Nephron progenitor cell (in vitro differentiated cells): ENCODE measurements around the gene CHST14.

Experiments
- DNase-seq: peaks from one replicate; pipeline ENCODE4 v3.0.0; 2021
- H3K27ac Mint-ChIP-seq: 2 replicates; pipeline ENCODE4 v1.8.0; 2021; ENCODE audit warnings: mild to moderate bottlenecking, moderate library complexity, mixed read lengths
- H3K27me3 Mint-ChIP-seq: 2 replicates; pipeline ENCODE4 v1.8.0; 2021; ENCODE audit warnings: mild to moderate bottlenecking, low read depth, mixed read lengths; ENCODE audit not compliant: poor library complexity
- H3K36me3 Mint-ChIP-seq: 2 replicates; pipeline ENCODE4 v1.8.0; 2021; ENCODE audit warnings: low read depth, mixed read lengths
- H3K4me1 Mint-ChIP-seq: 2 replicates; pipeline ENCODE4 v1.8.0; 2021; ENCODE audit warnings: mixed read lengths
- H3K4me3 Mint-ChIP-seq: 2 replicates; pipeline ENCODE4 v1.8.0; 2021; ENCODE audit warnings: mild to moderate bottlenecking, moderate library complexity, mixed read lengths
- H3K9me3 Mint-ChIP-seq: 2 replicates; pipeline ENCODE4 v1.8.0; 2021; ENCODE audit warnings: mild to moderate bottlenecking, moderate library complexity, mixed read lengths
- TF ChIP-seq, protein P1 (sequence below): fragments of 200-600 bp; sonication (generic); IDR thresholded peaks from 2 replicates; pipeline ENCODE4 v1.5.0; 2021; ENCODE audit warnings: antibody characterized with exemption

Gene CHST14

DNA sequence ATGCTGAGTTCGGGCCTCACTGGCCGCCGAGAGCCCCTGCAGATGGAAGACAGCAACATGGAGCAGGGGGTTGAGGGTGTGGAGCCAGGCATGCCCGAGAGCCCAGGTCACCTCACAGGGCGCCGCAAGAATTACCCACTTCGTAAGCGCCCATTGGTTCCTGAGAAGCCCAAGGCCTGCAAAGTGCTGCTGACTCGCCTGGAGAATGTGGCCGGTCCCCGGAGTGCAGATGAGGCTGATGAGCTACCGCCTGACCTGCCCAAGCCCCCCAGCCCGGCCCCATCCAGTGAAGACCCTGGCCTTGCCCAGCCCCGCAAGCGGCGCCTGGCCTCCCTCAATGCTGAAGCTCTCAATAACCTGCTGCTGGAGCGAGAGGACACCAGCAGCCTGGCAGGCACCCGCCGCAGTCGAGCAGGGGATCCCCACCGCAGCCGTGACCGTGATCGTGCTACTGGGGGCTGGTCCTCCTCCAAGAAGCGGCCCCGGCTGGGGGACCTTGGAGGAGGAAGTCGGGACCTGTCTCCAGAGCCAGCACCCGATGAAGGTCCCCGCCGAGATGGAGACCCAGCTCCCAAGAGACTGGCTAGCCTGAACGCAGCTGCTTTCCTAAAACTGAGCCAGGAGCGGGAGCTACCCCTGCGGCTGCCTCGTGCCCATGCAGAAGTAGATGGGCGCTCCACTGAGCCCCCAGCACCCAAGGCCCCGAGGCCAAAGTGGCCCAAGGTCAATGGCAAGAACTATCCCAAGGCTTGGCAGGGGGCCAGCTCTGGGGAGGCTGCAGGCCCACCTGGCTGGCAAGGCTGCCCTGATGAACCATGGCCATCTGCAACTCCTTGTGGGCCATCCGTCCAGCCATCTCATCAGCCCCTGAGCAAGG, 12.1 kb upstream of the CHST14 start:
- Mint-ChIP-seq H3K4me3 (no peak overlapping the region), H3K27me3 (no peaks in the 10 kb centered on the region), H3K9me3 (no peaks in the 10 kb centered on the region), H3K36me3 (no peaks in the 10 kb centered on the region), H3K4me1 (peaks cover 36% of the 10 kb centered on the region), H3K27ac (no peak overlapping the region)
- DNase-seq, result no peak
- TF ChIP-seq, protein P1, sequence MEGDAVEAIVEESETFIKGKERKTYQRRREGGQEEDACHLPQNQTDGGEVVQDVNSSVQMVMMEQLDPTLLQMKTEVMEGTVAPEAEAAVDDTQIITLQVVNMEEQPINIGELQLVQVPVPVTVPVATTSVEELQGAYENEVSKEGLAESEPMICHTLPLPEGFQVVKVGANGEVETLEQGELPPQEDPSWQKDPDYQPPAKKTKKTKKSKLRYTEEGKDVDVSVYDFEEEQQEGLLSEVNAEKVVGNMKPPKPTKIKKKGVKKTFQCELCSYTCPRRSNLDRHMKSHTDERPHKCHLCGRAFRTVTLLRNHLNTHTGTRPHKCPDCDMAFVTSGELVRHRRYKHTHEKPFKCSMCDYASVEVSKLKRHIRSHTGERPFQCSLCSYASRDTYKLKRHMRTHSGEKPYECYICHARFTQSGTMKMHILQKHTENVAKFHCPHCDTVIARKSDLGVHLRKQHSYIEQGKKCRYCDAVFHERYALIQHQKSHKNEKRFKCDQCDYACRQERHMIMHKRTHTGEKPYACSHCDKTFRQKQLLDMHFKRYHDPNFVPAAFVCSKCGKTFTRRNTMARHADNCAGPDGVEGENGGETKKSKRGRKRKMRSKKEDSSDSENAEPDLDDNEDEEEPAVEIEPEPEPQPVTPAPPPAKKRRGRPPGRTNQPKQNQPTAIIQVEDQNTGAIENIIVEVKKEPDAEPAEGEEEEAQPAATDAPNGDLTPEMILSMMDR, result no peak

DNA sequence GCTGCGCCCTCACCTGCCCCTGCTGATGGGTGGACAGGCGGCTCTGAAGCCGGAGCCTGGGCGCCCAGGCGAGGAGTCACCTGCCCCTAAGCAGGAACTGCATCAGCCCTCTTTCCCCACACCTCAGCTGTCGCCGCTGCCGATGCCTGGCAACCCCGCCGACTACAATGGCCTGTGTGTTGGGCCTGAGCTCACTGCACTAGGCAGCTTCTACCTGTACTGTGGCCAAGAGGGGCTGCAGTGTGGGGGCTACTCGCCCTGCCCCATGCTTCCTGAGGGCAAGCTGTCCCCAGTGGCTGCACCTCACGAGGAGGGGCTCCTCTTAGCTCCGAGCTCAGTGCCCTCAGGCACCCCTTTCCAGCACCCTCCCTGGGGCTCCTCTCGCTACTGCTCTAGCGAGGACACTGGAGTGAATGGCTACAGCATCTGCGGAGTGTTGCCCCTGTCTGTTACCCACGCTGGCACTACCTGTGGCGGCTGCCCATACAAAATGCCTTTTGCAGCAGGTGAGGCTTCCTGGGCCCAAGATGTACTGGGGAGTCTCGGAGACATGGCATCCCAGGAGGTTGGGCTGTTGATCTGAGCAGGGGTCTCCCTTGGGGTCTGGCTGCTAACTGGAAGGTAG, 11.3 kb upstream of the CHST14 start:
- peaks cover 29% of the 10 kb centered on the region for H3K4me1 Mint-ChIP-seq
- H3K4me3 Mint-ChIP-seq, result no peak overlapping the region
- H3K27ac Mint-ChIP-seq, result no peak overlapping the region
- no peaks in the 10 kb centered on the region for H3K27me3 Mint-ChIP-seq
- TF ChIP-seq, protein P1, result no peak
- no peaks in the 10 kb centered on the region for H3K36me3 Mint-ChIP-seq
- no peak for DNase-seq
- no peaks in the 10 kb centered on the region for H3K9me3 Mint-ChIP-seq

DNA sequence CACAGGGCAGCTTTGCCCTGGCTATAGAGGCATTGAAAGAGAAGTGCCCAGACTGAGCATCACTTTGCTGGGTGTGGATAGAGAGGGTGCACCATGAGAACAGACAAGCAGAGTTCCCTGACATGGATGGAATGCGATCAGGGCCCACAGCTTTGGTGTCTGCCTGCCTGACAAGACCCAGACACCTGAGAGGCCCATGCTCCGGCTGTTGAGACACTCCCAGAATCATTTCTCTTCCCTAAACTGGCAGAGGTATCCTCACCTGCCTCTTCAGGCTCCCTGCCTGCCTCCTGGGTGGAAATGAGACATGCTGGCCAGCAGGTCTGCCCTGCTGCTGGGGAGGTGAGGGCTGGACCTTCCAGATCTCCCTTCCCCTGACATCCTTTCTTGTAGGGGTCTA, 10.4 kb upstream of the CHST14 start:
- no peaks in the 10 kb centered on the region for H3K27me3 Mint-ChIP-seq
- TF ChIP-seq, protein P1, result no peak
- no peaks in the 10 kb centered on the region for H3K9me3 Mint-ChIP-seq
- no peak overlapping the region for H3K4me3 Mint-ChIP-seq
- H3K27ac Mint-ChIP-seq, result peak overlapping the region; percentile 69
- no peak for DNase-seq
- H3K4me1 Mint-ChIP-seq, result peaks cover 20% of the 10 kb centered on the region
- peaks cover 2% of the 10 kb centered on the region for H3K36me3 Mint-ChIP-seq

DNA sequence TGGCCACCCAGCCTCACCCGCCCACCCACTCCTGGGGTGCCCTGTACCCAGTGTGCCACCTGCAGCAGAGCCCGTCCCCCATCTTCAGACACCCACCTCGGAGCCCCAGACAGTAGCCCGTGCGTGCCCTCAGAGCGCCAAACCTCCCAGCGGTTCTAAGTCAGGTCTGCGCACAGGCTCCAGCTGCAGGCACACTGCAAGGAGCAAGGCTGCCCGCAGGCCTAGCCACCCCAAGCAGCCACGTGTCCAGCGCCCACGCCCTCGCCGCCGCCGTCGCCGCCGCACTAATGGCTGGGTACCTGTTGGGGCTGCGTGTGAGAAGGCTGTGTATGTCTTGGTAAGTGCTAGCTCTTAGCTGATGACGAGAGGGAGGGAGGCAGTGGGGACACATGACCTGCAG, 8.8 kb upstream of the CHST14 start:
- Mint-ChIP-seq H3K36me3 (peaks cover 5% of the 10 kb centered on the region), H3K4me1 (peaks cover 9% of the 10 kb centered on the region), H3K27ac (no peak overlapping the region), H3K4me3 (no peak overlapping the region), H3K27me3 (no peaks in the 10 kb centered on the region), H3K9me3 (no peaks in the 10 kb centered on the region)
- TF ChIP-seq, protein P1, result no peak
- no peak for DNase-seq

DNA sequence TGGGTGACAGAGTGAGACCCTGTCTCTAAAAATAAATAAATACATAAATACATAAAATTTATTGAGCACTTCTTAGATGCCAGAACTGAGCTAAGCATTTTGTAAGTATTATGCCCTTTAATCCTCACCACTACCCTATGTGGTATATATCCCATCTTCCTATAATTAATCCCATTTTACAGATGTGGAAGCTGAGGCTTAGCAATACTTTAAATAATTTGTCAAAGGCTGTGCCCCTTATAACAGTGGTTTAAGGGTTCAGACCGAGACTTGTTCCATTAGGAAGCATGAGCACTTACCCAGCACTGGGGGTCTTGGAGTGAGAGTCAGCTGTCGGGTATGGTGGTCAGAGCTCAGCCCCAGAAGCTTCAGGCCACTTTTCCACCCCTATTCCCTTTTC, 7.5 kb upstream of the CHST14 start:
- H3K9me3 Mint-ChIP-seq, result no peaks in the 10 kb centered on the region
- H3K27ac Mint-ChIP-seq, result no peak overlapping the region
- H3K36me3 Mint-ChIP-seq, result peaks cover 5% of the 10 kb centered on the region
- DNase-seq, result no peak
- H3K4me3 Mint-ChIP-seq, result no peak overlapping the region
- TF ChIP-seq, protein P1, result no peak
- no peaks in the 10 kb centered on the region for H3K4me1 Mint-ChIP-seq
- no peaks in the 10 kb centered on the region for H3K27me3 Mint-ChIP-seq
